Measurements from ENCODE around the gene GRAP2. TPM values are rescaled to one million over a fixed set of nuclear protein-coding genes. Genes with fewer than 3 reads are reported as not detected.

Gene GRAP2
- total RNA-seq, 1 experiment from 2014 or later: 0.42 TPM

GRCh38 chr22:39983346-39983745 is 82.5 kb downstream of the GRAP2 start:
- POLR2A ChIA-PET: no interaction called here
- no peaks in the 10 kb centered on the region for H3K36me3 ChIP-seq (ENCODE audit: control insufficient read depth in 1 of 2, insufficient read depth in 2 of 2, low read length in 2 of 2)
- CTCF ChIA-PET: no interaction called here
- DNase-seq (ENCODE audit: low read depth, low spot score) (no peak), ATAC-seq (no peak)
- intact Hi-C loops (cut with micrococcal nuclease): no loop called here
- RAD21 ChIA-PET (ENCODE audit: low non-redundant PET in 1 of 2, low total read pairs in 2 of 2, uncharacterized antibody in 2 of 2, unreplicated experiment in 2 of 2): no interaction called here
- H3K4me2 ChIP-seq (ENCODE audit: low read length): no peak overlapping the region
- no peak overlapping the region for H3K4me3 ChIP-seq (replicated peaks in 1 of 2; ENCODE audit: low read depth in 1 of 2, low read length in 2 of 2)
- H3K27me3 ChIP-seq (ENCODE audit: insufficient read depth, low read length): peaks cover 3% of the 10 kb centered on the region; the same call in 1 of the 2 replicates
- H3K27ac ChIP-seq (ENCODE audit: low read depth, low read length): no peak overlapping the region
- TF ChIP-seq YY1 (IDR thresholded peaks at IDR 0.05; ENCODE audit: extremely low read depth, insufficient replicate concordance, low read depth, low read length) (no peak), FOSL1 (IDR thresholded peaks at IDR 0.05; ENCODE audit: low read depth) (no peak), JUND (IDR thresholded peaks at IDR 0.05) (no peak), ELF1 (IDR thresholded peaks at IDR 0.05; ENCODE audit: borderline replicate concordance, low read depth) (no peak), ZFX (IDR thresholded peaks at IDR 0.05) (no peak), ATF3 (IDR thresholded peaks at IDR 0.05) (no peak), SIN3A (IDR thresholded peaks at IDR 0.05; ENCODE audit: low read depth) (no peak), TCF7L2 (IDR thresholded peaks at IDR 0.05; ENCODE audit: borderline replicate concordance, extremely low read depth, insufficient read depth, insufficient read length) (no peak), SRF (IDR thresholded peaks at IDR 0.05; ENCODE audit: low read depth) (no peak), RAD21 (IDR thresholded peaks at IDR 0.05; ENCODE audit: low read depth) (no peak), POLR2A (IDR thresholded peaks at IDR 0.05; ENCODE audit: borderline replicate concordance, extremely low read depth, insufficient read depth, insufficient read length) (no peak), CTCF (IDR thresholded peaks at IDR 0.05 in 2 of 3, conservative IDR thresholded peaks at IDR 0.05 in 1 of 3; ENCODE audit: borderline replicate concordance in 1 of 3, insufficient read depth in 1 of 3, low read depth in 2 of 3, low read length in 2 of 3) (no peak), CBX3 (IDR thresholded peaks at IDR 0.05; ENCODE audit: low read depth) (no peak), REST (IDR thresholded peaks at IDR 0.05; ENCODE audit: low read depth) (no peak), EZH2 (IDR thresholded peaks at IDR 0.05) (no peak), SP1 (IDR thresholded peaks at IDR 0.05; ENCODE audit: low read depth) (no peak), ZNF274 (IDR thresholded peaks at IDR 0.05; ENCODE audit: low read depth, low read length) (no peak), CEBPB (IDR thresholded peaks at IDR 0.05; ENCODE audit: low read depth) (no peak)
- H3K9ac ChIP-seq (ENCODE audit: low read length): no peak overlapping the region
- no TSS peak for BruUV-seq (replicated peaks)
- H3K79me2 ChIP-seq (ENCODE audit: insufficient read depth, low read length): no peaks in the 10 kb centered on the region
- H4K20me1 ChIP-seq (ENCODE audit: insufficient read depth): no peaks in the 10 kb centered on the region
- no peak overlapping the region for H2AFZ ChIP-seq (ENCODE audit: low read depth, low read length, poor library complexity, severe bottlenecking)
- no peaks in the 10 kb centered on the region for H3K4me1 ChIP-seq (ENCODE audit: control insufficient read depth in 1 of 2, insufficient read depth in 2 of 2, low read length in 2 of 2)
- no peaks in the 10 kb centered on the region for H3K9me2 ChIP-seq (ENCODE audit: insufficient read depth)
- H3K9me3 ChIP-seq (ENCODE audit: control insufficient read depth in 1 of 2, insufficient read depth in 1 of 2, low read depth in 1 of 2, low read length in 2 of 2): no peaks in the 10 kb centered on the region
